CD8-positive, alpha-beta memory T cell (primary cell): ENCODE results near the gene USP25. TPM values are rescaled to one million over a fixed set of nuclear protein-coding genes. Genes with fewer than 3 reads are reported as not detected.

Experiments used
- CTCF ChIA-PET: fragments of 350-600 bp; sonication (Branson Sonifier 250); formaldehyde crosslinking; loops from one replicate; lab custom pipeline; 2021; ENCODE audit warnings: antibody characterized with exemption; lab: Charles Lee
- POLR2A ChIA-PET: fragments of 350-600 bp; sonication (Branson Sonifier 250); formaldehyde crosslinking; loops from one replicate; lab custom pipeline; 2021; ENCODE audit warnings: antibody characterized with exemption; lab: Charles Lee
- DNase-seq, 5 donors: peaks; one replicate each; pipeline versions ENCODE4 v3.0.0 to v3.0.0-alpha.2; 2020 to 2022; ENCODE audit warnings: mixed read lengths in 1 of 5
- H3K27ac ChIP-seq: one replicate; pipeline ENCODE4 v1.7.0; 2013; ENCODE audit warnings: low read depth, mild to moderate bottlenecking, low read length, moderate library complexity
- H3K27me3 ChIP-seq: 2 replicates; pipeline ENCODE4 v1.7.0; 2013; ENCODE audit warnings: low read length, mild to moderate bottlenecking; ENCODE audit not compliant: insufficient read depth, poor library complexity, severe bottlenecking
- H3K36me3 ChIP-seq: 2 replicates; pipeline ENCODE4 v1.7.0; 2013; ENCODE audit warnings: mild to moderate bottlenecking, low read length, moderate library complexity; ENCODE audit not compliant: insufficient read depth
- H3K4me1 ChIP-seq: 2 replicates; pipeline ENCODE4 v1.7.0; 2013; ENCODE audit warnings: mild to moderate bottlenecking, low read length, moderate library complexity; ENCODE audit not compliant: insufficient read depth
- H3K4me3 ChIP-seq: 2 replicates; pipeline ENCODE4 v1.7.0; 2013; ENCODE audit warnings: mild to moderate bottlenecking, low read length
- H3K9me3 ChIP-seq: 2 replicates; pipeline ENCODE4 v1.7.0; 2013; ENCODE audit warnings: mild to moderate bottlenecking, low read length
- H3K27ac Mint-ChIP-seq, 8 donors: one replicate each; pipeline ENCODE4 v1.8.0; 2020 to 2021; ENCODE audit warnings: mixed read lengths in 8 of 8, mild to moderate bottlenecking in 6 of 8, inconsistent platforms in 3 of 8, moderate library complexity in 3 of 8
- H3K27me3 Mint-ChIP-seq, 2 donors: one replicate each; pipeline ENCODE4 v1.8.0; 2020 to 2021; ENCODE audit warnings: mixed read lengths in 2 of 2, mild to moderate bottlenecking in 1 of 2, moderate library complexity in 1 of 2
- H3K36me3 Mint-ChIP-seq, 3 donors: one replicate each; pipeline ENCODE4 v1.8.0; 2020 to 2021; ENCODE audit warnings: mixed read lengths in 3 of 3, inconsistent platforms in 1 of 3, mild to moderate bottlenecking in 1 of 3
- H3K4me1 Mint-ChIP-seq, 3 donors: one replicate each; pipeline ENCODE4 v1.8.0; 2020 to 2021; ENCODE audit warnings: mixed read lengths in 3 of 3, inconsistent platforms in 1 of 3, mild to moderate bottlenecking in 1 of 3
- H3K4me3 Mint-ChIP-seq, 7 donors: one replicate each; pipeline ENCODE4 v1.8.0; 2020 to 2021; ENCODE audit warnings: mixed read lengths in 7 of 7, mild to moderate bottlenecking in 6 of 7, moderate library complexity in 4 of 7, inconsistent platforms in 2 of 7
- H3K9me3 Mint-ChIP-seq, 5 donors: one replicate each; pipeline ENCODE4 v1.8.0; 2020 to 2022; ENCODE audit warnings: mixed read lengths in 5 of 5, mild to moderate bottlenecking in 3 of 5, moderate library complexity in 2 of 5, inconsistent platforms in 1 of 5
- polyA plus RNA-seq: library from polyadenylated mRNA; unstranded; fragments of 300-500 nt; fragmentation: Illumina TruSeq; gene quantifications from one replicate; pipeline ENCODE4 v1.2.3, GENCODE V29; 2021
- total RNA-seq, 2 experiments: library from RNA; stranded (reverse); gene quantifications; one replicate each; pipeline ENCODE4 v1.2.3, GENCODE V29; 2021

Gene USP25
- total and polyA plus RNA-seq, 3 experiments from 2014 or later, result 29.0 to 36.1 (median 32.9) TPM

- Histone ChIP-seq H3K27me3 (no peaks in the 10 kb centered on the region), H3K36me3 (no peaks in the 10 kb centered on the region), H3K4me1 (no peaks in the 10 kb centered on the region), H3K27ac (no peak overlapping the region), H3K4me3 (no peak overlapping the region), H3K9me3 (no peaks in the 10 kb centered on the region)
- DNase-seq, result no peak
- Mint-ChIP-seq H3K4me1 (no peaks in the 10 kb centered on the region), H3K27me3 (peaks cover 0 to 3% of the 10 kb centered on the region in 2 donors), H3K27ac (no peak overlapping the region), H3K4me3 (no peak overlapping the region), H3K36me3 (peaks cover 0 to 8% (median 0%) of the 10 kb centered on the region in 3 donors), H3K9me3 (peaks cover 14 to 27% (median 27%) of the 10 kb centered on the region in 5 donors)
- ChIA-PET POLR2A (no interaction called here), CTCF (no interaction called here)
Observed at GRCh38 chr21:15896501-15896900, 166.7 kb downstream of the USP25 start.

- POLR2A ChIA-PET, result no interaction called here
- Mint-ChIP-seq H3K4me3 (no peak overlapping the region), H3K27ac (no peak overlapping the region), H3K4me1 (no peaks in the 10 kb centered on the region), H3K36me3 (peaks cover 0 to 5% (median 2%) of the 10 kb centered on the region in 3 donors), H3K9me3 (peaks cover 44 to 57% (median 52%) of the 10 kb centered on the region in 5 donors), H3K27me3 (peaks cover 0 to under 1% of the 10 kb centered on the region in 2 donors)
- no peaks in the 10 kb centered on the region for H3K4me1 ChIP-seq
- CTCF ChIA-PET, result no interaction called here
- H3K36me3 ChIP-seq, result no peaks in the 10 kb centered on the region
- H3K9me3 ChIP-seq, result no peaks in the 10 kb centered on the region
- DNase-seq, result no peak
- H3K27me3 ChIP-seq, result no peaks in the 10 kb centered on the region
- H3K4me3 ChIP-seq, result no peak overlapping the region
- H3K27ac ChIP-seq, result no peak overlapping the region
Observed at GRCh38 chr21:15904389-15904788, 174.6 kb downstream of the USP25 start.

GRCh38 chr21:15908187-15908586 lies 178.4 kb downstream of the USP25 start:
- H3K4me3 Mint-ChIP-seq, result no peak overlapping the region
- H3K27ac Mint-ChIP-seq, result no peak overlapping the region
- no peak for DNase-seq
- no peak overlapping the region for H3K4me3 ChIP-seq
- H3K9me3 Mint-ChIP-seq, result peaks cover 18 to 48% (median 39%) of the 10 kb centered on the region in 5 donors
- H3K27ac ChIP-seq, result no peak overlapping the region
- H3K9me3 ChIP-seq, result no peaks in the 10 kb centered on the region
- CTCF ChIA-PET, result no interaction called here
- no peaks in the 10 kb centered on the region for H3K4me1 ChIP-seq
- H3K36me3 Mint-ChIP-seq, result peaks cover 0 to 8% (median 2%) of the 10 kb centered on the region in 3 donors
- H3K27me3 ChIP-seq, result no peaks in the 10 kb centered on the region
- H3K36me3 ChIP-seq, result no peaks in the 10 kb centered on the region
- H3K4me1 Mint-ChIP-seq, result no peaks in the 10 kb centered on the region
- no peaks in the 10 kb centered on the region for H3K27me3 Mint-ChIP-seq
- POLR2A ChIA-PET, result no interaction called here

- no peak overlapping the region for H3K27ac Mint-ChIP-seq
- H3K4me1 ChIP-seq, result no peaks in the 10 kb centered on the region
- no peaks in the 10 kb centered on the region for H3K36me3 ChIP-seq
- DNase-seq, result no peak
- H3K4me3 ChIP-seq, result no peak overlapping the region
- POLR2A ChIA-PET, result no interaction called here
- peaks cover 4 to 29% of the 10 kb centered on the region in 2 donors for H3K27me3 Mint-ChIP-seq
- H3K4me3 Mint-ChIP-seq, result no peak overlapping the region
- H3K36me3 Mint-ChIP-seq, result peaks cover 0 to 9% (median 0%) of the 10 kb centered on the region in 3 donors
- H3K27ac ChIP-seq, result no peak overlapping the region
- no peaks in the 10 kb centered on the region for H3K9me3 ChIP-seq
- no peaks in the 10 kb centered on the region for H3K27me3 ChIP-seq
- H3K9me3 Mint-ChIP-seq, result peaks cover 0 to 5% (median under 1%) of the 10 kb centered on the region in 5 donors
- CTCF ChIA-PET, result no interaction called here
- H3K4me1 Mint-ChIP-seq, result no peaks in the 10 kb centered on the region
Observed at GRCh38 chr21:15928196-15928595, 198.4 kb downstream of the USP25 start.

DNA sequence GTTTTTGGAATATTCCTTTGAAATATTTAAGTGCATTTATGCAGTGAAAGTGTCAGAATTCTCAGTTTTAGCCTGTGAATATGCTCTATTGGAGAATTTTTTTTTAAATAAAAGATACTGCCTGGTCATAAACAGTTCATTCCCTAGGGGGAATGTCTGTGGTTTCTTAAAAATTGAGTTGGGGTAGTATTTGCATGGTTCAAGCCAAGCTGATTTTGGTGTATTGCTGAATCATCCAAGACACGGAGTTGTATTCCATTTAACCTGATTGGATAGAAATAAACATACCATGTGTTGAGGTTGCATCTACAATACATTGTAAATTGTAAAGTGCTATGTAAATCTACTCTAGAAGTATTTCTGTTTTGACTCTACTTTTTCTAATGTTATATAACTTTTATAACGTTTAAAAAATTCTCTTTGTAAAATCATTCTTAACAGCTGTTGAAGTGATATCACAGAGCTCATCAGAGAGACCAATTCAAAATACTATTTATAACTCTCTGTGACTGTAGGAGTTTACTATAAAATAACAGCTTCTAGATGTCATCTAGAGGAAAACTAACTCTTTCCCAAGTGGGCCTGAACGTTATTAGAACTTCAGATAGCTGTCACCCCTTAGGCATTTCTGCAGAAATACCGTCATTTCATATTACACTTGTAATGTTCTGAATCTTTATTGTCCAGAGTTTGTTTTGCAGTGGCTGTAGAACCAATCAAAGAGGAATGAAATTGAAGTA lies 199.1 kb downstream of the USP25 start:
- Histone ChIP-seq H3K27me3 (no peaks in the 10 kb centered on the region), H3K4me3 (no peak overlapping the region), H3K36me3 (no peaks in the 10 kb centered on the region), H3K9me3 (no peaks in the 10 kb centered on the region), H3K4me1 (no peaks in the 10 kb centered on the region), H3K27ac (no peak overlapping the region)
- H3K4me1 Mint-ChIP-seq, result no peaks in the 10 kb centered on the region
- ChIA-PET POLR2A (no interaction called here), CTCF (no interaction called here)
- peaks cover 0 to 9% (median 0%) of the 10 kb centered on the region in 3 donors for H3K36me3 Mint-ChIP-seq
- no peak overlapping the region for H3K27ac Mint-ChIP-seq
- no peak overlapping the region for H3K4me3 Mint-ChIP-seq
- DNase-seq, result no peak
- peaks cover 2 to 25% of the 10 kb centered on the region in 2 donors for H3K27me3 Mint-ChIP-seq
- H3K9me3 Mint-ChIP-seq, result peaks cover 0 to 5% (median 0%) of the 10 kb centered on the region in 5 donors

- H3K4me3 Mint-ChIP-seq, result no peak overlapping the region
- CTCF ChIA-PET, result no interaction called here
- peaks cover 2 to 18% of the 10 kb centered on the region in 2 donors for H3K27me3 Mint-ChIP-seq
- peaks cover 0 to 4% (median 0%) of the 10 kb centered on the region in 5 donors for H3K9me3 Mint-ChIP-seq
- no peaks in the 10 kb centered on the region for H3K27me3 ChIP-seq
- no peak for DNase-seq
- no peaks in the 10 kb centered on the region for H3K4me1 Mint-ChIP-seq
- no peaks in the 10 kb centered on the region for H3K36me3 ChIP-seq
- POLR2A ChIA-PET, result no interaction called here
- no peak overlapping the region for H3K27ac ChIP-seq
- H3K9me3 ChIP-seq, result no peaks in the 10 kb centered on the region
- peaks cover 0 to 9% (median 0%) of the 10 kb centered on the region in 3 donors for H3K36me3 Mint-ChIP-seq
- no peak overlapping the region for H3K27ac Mint-ChIP-seq
- H3K4me3 ChIP-seq, result no peak overlapping the region
- no peaks in the 10 kb centered on the region for H3K4me1 ChIP-seq
Observed at GRCh38 chr21:15929536-15929935, 199.8 kb downstream of the USP25 start.
